GM18505 (cell line): ENCODE measurements around the gene GAP43.
"Not testable (repeated sequence)": the region's sequence is repeated elsewhere in the genome, so short reads cannot be mapped to it uniquely, and the experiment has no call there.

Experiments used
- ATAC-seq: cut with Tn5 transposase; IDR thresholded peaks from one replicate; pipeline ENCODE4 v1.9.1; 2021; ENCODE audit not compliant: unreplicated experiment
- POLR2A ChIP-seq: IDR thresholded peaks from 4 replicates; pipeline ENCODE4 v1.6.1; 2011; ENCODE audit warnings: borderline replicate concordance; ENCODE audit not compliant: insufficient read depth, insufficient read length; ENCODE audit errors: extremely low read depth

Gene GAP43

GRCh38 chr3:115704661-115705338 is 81.5 kb downstream of the GAP43 start:
- no peak for ATAC-seq
- no peak for TF ChIP-seq POLR2A

DNA sequence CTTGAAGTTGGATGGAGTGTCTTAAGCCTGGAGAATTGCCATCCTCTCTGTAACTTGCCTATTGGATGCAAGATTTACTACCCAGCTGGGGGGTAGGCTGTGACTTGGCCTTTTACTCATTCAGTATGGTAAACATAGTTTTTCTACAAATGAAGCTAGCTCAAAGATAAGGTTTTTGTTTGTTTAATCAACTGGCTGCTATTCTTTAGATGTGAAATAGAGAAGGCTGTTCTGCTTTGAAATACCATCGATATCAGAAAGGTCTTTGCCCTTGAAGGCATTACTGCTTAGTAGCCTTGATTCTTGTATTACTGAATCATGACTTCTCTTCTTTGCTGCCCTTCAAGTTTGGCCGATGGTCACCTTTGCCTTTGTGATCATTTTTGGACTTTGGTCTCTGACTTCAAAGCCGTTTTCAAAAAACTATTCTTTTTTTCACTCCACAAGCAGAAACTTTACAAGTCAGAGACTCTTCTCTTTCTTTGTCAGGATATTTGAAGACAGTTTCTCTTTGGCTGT is 83.1 kb downstream of the GAP43 start:
- no peak for ATAC-seq
- no peak for TF ChIP-seq POLR2A

DNA sequence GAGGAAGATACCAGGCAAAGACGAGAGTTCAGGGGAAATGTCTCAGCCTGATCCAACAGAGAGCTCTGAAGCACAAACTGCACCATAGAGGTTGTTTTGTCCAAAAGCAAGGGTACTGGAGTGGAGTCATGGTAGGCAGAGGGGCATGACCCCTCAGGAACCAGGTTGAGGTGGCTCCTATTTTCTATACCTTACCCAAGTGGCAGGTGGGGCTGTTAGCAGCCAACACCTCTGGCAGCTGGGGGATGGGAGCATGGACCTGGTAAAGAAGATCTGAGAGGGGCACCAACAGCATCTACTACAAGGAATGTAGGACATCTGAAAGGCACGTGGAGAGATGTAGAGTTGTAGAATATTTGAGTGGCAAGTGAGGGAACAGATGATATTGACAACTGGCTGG is 85.2 kb downstream of the GAP43 start:
- no peak for TF ChIP-seq POLR2A
- ATAC-seq, result no peak

- no peak for ATAC-seq
- TF ChIP-seq POLR2A, result no peak
These were observed 85.8 kb downstream of the GAP43 start for GRCh38 chr3:115709093-115709492.

- TF ChIP-seq POLR2A, result no peak
- no peak for ATAC-seq
These were observed 86.6 kb downstream of the GAP43 start for GRCh38 chr3:115709931-115710330.

GRCh38 chr3:115710799-115711198 is 87.5 kb downstream of the GAP43 start:
- no peak for TF ChIP-seq POLR2A
- no peak for ATAC-seq

DNA sequence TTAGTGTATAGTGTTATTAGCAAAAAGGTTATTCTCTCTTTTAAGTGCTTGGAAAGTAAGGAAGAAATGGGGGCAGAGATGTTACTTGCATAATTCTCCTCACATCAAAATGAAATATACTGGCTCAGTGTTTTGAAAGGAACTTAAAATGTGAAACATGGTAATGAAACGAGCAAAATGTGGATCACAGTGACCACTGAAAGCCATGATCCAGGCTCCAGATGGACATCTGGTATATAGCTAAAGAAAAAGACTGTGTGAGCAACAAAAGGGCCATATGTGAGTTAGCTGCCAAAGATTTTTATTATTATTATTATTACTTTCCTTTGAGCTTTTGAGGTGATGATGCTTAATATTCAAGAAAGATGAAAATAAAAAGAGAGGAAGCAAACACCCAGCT is 89.6 kb downstream of the GAP43 start:
- no peak for TF ChIP-seq POLR2A
- ATAC-seq, result no peak

DNA sequence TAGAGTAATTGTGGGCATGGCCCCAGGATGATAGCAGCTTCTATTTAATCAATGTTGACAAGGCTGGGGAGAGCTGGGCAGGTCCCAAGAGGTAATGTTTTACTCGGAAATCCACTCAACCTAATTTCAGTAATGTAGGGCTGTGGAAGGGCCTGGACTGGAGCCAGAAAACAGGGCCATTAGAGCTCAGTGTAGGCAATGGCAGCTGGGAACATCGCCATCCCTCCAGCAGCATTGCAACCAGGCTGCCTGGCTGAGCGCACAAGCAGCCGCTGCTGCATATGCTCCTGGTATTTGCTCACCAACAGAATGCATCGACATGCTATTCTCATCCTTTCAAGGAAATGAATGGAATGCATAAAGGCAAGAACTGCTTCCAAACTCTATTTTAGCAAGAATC is 90.0 kb downstream of the GAP43 start:
- no peak for ATAC-seq

GRCh38 chr3:115715241-115715745 is 92.0 kb downstream of the GAP43 start:
- no peak for TF ChIP-seq POLR2A
- ATAC-seq, result no peak

More for the DNA sequence above, 90.0 kb downstream of the GAP43 start:
- TF ChIP-seq POLR2A, result no peak

GRCh38 chr3:115720983-115721382 is 97.7 kb downstream of the GAP43 start:
- no peak for ATAC-seq
- no peak for TF ChIP-seq POLR2A

DNA sequence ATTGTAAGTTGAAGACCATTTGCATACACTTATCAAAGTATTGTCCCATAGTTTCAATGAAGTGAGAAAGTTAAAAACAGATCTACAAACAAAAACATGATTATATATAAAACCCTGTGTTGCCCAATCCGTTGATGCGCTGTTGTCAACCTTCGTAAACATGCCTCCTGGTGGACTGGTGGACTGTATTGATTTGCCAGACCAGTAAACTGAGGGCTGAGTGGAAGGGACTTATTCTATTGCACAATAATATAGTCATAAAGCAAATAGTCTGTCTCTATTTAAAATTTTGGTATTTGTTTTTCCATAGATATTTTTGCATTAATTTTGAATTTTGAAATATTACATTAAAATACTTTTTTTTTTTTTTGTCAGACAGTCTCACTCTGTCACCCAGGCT is 102.5 kb downstream of the GAP43 start:
- no peak for ATAC-seq
- no peak for TF ChIP-seq POLR2A

DNA sequence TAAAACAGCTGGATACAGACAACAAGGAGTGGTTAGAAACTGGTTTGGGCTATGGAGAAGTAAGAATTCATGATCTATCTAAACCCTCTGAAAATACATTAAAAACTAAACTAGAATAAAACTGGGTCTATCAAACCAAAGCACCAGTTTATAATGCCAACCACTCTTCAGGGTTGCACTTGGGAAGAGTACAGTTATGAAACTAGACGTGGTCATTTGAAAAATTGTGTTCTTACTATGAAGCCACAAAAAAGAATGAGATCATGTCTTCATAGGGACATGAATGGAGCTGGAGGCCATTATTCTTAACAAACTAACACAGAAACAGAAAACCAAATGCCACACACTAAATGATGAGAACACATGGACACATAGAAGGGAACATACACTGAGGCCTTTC is 103.8 kb downstream of the GAP43 start:
- no peak for TF ChIP-seq POLR2A
- no peak for ATAC-seq

DNA sequence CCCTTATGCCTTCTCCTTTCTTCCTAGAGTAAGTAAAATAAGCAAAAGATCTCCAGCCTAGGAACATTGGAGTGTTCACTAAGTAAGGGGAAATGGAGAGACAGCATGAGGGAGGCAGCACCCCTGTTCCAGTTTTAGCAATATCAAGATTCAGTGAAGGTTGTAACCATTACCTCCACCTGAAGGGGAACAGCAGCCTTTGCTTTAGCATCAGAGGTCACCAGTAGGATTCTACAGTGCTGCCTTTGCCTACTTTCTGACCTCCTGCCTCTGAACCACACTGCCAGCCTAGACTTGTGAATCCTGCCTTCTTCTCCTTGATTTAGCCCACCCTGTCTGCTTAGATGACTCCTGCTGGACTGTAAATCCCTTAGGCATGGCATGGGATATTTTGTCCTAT is 104.7 kb downstream of the GAP43 start:
- TF ChIP-seq POLR2A, result no peak
- ATAC-seq, result no peak

GRCh38 chr3:115736341-115736740 is 113.0 kb downstream of the GAP43 start:
- ATAC-seq, result not testable (repeated sequence)

- no peak for TF ChIP-seq POLR2A
- no peak for ATAC-seq
These were observed 118.3 kb downstream of the GAP43 start for GRCh38 chr3:115741650-115742049.

DNA sequence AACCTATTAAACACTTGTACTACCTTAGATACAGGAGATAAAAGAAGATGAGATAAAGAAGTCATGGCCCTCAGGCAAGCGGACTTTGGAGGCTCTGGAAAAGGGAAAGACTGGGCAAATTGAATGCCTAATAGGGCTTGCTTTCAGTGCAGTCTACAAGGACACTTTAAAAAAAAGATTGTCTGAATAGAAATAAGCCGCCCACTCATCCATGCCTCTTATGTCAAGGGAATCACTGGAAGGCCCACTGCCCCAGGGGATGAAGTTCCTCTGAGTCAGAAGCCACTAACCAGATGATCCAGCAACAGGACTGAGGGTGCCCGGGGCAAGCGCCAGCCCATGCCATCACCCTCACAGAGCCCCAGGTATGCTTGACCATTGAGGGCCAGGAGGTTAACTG is 121.2 kb downstream of the GAP43 start:
- not testable (repeated sequence) for ATAC-seq

DNA sequence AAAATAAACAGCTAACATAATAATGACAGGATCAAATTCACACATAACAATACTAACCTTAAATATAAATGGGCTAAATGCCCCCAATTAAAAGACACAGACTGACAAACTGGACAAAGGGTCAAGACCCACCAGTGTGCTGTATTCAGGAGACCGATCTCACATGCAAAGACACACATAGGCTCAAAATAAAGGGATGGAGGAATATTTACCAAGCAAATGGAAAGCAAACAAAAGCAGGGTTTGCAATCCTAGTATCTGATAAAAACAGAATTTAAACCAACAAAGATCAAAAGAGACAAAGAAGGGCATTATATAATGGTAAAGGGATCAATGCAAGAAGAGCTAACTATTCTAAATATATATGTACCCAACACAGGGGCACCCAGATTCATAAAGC is 129.7 kb downstream of the GAP43 start:
- ATAC-seq, result not testable (repeated sequence)
